OCI-LY1 (cell line): ENCODE results near the gene POU4F1.

Source experiments
- EZH2 ChIP-seq: fragments of 200-600 bp; sonication (generic), shearing (Covaris generic); IDR thresholded peaks from 2 replicates; pipeline ENCODE4 v1.8.0; 2017; ENCODE audit warnings: borderline replicate concordance, mixed run types, mild to moderate bottlenecking, antibody characterized with exemption, low read length, moderate library complexity, mixed read lengths
- TF ChIP-seq, protein P1 (sequence below): fragments of 200-600 bp; sonication (generic), shearing (Covaris generic); IDR thresholded peaks from 2 replicates; pipeline ENCODE4 v1.5.1; 2017; ENCODE audit warnings: mild to moderate bottlenecking, antibody characterized with exemption, low read length, moderate library complexity, mixed read lengths

DNA sequence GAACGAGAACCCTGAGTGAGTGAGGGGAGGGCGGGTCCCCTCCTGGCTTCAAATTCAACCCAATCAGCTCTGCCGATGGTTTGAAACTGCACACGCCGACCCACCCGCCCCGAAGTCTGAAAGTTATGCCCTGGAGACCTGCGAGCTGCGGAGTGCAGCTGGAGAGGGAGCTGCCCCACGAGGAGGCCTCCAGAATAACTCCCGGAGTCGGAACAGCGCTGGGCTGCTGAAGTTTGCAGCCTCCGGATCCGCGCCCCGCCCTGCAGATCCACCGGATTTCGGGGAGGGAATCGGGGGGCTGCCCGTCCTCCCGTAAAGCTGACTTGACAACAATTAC, 7.0 kb downstream of the POU4F1 start:
- TF ChIP-seq, protein P1, sequence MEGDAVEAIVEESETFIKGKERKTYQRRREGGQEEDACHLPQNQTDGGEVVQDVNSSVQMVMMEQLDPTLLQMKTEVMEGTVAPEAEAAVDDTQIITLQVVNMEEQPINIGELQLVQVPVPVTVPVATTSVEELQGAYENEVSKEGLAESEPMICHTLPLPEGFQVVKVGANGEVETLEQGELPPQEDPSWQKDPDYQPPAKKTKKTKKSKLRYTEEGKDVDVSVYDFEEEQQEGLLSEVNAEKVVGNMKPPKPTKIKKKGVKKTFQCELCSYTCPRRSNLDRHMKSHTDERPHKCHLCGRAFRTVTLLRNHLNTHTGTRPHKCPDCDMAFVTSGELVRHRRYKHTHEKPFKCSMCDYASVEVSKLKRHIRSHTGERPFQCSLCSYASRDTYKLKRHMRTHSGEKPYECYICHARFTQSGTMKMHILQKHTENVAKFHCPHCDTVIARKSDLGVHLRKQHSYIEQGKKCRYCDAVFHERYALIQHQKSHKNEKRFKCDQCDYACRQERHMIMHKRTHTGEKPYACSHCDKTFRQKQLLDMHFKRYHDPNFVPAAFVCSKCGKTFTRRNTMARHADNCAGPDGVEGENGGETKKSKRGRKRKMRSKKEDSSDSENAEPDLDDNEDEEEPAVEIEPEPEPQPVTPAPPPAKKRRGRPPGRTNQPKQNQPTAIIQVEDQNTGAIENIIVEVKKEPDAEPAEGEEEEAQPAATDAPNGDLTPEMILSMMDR = no peak
- TF ChIP-seq EZH2 = no peak
